DMS53 treated with DMSO at 0.1 percent for 48 hours (cell line): ENCODE measurements around the gene GNA14.
"Not testable (repeated sequence)": the region's sequence is repeated elsewhere in the genome, so short reads cannot be mapped to it uniquely, and the experiment has no call there.

Experiments
- DNase-seq: peaks from one replicate; lab custom pipeline; 2025; ENCODE audit not compliant: unreplicated experiment; lab: John Stamatoyannopoulos, UW

Gene GNA14

GRCh38 chr9:77497322-77498198 is 150.6 kb downstream of the GNA14 start:
- DNase-seq = no peak

DNA sequence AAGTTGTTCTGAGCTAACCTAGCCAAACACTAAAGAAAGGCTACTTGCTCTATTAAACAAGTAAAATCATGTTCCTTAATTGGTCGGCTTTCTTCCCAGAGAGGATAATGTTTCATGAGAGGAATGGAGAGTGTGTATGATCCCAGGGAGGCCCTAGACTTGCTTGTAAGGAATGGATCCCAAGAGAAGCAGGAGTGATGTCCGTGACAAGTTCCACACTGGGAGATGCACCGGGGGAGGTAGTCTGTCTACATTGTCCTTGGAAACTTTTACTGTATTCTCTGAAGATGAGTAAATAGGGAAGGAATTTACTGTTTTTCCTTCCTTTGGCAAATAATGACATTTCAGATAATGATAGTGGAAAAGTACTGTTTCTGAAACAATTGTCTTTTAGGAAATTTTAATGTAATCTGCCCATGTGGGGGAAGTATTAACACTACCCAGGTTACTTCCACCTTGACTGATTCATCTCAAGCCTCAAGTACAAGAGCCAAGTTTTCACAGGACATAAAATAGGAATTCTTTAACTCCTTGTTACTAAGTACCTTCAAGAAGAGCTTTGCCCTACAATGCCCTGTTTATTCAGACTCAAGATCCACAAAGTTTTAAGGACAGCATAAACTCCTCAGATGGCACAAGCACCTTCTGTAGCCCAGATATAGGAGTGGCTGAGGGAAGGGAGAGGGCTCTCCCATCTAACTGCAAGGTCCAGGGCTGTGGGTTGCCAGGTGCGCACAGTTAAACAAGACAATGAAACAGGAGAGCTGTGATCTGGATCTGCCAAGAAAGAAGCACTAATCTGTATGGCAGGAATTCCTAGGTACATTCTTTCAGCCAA is 152.1 kb downstream of the GNA14 start:
- no peak for DNase-seq

GRCh38 chr9:77490279-77490678 is 157.8 kb downstream of the GNA14 start:
- DNase-seq = not testable (repeated sequence)

DNA sequence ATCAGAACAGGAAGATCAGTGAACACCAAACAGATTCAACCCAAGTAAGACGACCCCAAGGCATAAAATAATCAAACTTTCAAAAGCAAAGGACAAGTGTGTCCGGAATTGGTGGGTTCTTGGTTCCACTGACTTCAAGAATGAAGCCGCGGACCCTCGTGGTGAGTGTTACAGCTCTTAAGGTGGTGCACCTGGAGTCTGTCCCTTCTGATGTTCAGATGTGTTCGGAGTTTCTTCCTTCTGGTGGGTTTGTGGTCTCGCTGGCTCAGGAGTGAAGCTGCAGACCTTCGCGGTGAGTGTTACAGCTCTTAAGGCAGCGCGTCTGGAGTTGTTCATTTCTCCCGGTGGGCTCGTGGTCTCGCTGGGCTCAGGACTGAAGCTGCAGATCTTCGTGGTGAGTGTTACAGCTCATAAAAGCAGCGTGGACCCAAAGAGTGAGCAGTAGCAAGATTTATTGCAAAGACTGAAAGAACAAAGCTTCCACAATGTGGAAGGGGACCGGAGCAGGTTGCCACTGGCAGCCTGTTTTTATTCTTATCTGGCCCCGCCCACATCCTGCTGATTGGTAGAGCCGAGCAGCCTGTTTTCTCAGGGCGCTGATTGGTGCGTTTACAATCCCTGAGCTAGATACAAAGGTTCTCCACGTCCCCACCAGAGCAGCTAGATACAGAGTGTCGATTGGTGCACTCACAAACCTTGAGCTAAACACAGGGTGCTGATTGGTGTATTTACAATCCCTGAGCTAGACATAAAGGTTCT is 158.5 kb downstream of the GNA14 start:
- not testable (repeated sequence) for DNase-seq

DNA sequence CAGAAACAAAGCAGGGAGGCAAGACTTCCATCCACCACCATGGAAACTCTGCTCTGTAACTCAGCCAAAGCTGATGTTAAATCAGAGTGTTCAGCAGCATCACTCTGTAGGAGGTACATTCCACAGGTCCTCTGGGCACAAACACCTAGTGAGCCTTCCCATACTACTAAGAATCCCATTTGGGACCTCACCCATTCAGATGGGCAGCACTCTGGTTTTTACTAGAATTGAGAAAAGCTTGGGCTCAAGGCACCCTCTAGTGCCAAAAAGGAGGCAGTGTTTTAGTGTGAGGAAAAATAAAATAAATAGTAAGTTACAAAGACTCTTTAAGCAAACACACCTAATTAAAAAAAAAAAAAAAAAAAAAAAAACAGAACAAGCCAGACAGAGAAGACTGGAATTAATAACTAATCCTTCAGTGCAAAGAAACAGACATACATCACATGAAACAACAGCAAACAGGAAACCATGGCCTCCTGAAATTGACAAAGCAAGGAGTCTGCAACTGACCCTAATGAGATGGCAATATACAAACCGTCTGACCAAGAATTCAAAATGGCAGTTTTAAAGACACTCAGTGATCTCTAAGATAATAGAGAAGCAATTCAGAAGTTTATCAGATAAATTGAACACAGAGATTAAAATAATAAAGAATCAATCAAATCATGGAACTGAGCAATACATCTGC is 159.5 kb downstream of the GNA14 start:
- peak; percentile 9 for DNase-seq

- DNase-seq = no peak
Observed at GRCh38 chr9:77486968-77487367, 161.2 kb downstream of the GNA14 start.

DNA sequence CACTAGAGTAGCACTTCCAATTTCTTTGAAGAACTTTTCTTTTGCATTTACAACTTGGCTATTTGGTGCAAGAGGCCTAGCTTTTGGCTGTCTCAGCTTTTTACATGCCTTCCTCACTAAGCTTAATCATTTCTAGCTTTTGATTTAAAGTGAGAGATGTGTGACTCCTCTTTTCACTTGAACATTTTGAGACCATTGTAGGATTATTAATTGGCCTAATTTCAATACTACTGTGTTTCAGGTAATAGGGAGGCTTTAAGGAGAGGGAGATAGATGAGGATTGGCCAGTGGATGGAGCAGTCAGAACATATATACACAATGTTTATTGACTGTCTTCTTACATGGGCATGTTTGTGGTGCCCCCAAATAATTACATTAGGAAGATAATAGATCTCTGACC is 161.7 kb downstream of the GNA14 start:
- no peak for DNase-seq

DNA sequence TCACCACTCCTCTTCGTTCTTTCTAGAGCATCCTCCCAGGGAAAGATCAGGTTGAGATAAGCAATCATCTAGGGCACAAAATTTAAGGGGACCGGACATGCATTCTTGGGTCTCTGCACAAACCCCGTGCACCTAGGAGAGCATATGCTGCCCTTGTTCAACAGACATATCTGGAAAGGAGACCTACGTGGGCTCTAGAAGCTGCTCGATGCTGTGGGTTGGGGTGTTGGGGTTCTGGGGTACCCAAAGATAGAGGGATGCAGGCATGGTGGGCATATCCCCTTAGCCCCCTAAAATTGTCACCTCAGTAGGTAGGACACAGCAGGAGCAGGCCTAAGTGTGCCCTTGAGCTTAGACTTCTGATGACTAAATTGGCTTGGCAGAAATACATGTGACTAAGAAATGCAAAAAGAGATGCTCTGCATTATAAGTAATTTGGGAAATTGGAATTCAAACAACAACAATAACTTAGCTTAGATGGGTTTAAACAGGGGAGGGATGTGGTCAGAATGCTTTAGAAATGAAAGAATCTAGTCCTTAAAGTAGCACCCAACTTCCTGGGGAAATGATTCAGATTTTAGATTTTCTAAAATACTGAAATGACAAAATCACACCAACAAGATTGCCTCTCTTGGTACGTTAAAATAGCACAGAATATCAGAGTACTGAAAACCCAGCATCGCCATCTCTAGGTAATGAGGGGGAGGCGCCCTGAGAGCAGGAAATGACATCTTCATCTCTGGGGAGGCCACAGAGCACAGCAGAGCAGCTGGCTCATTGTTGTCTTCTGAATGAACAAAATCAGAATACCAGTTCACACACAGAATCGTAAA is 172.3 kb downstream of the GNA14 start:
- DNase-seq = peak; percentile 7

DNA sequence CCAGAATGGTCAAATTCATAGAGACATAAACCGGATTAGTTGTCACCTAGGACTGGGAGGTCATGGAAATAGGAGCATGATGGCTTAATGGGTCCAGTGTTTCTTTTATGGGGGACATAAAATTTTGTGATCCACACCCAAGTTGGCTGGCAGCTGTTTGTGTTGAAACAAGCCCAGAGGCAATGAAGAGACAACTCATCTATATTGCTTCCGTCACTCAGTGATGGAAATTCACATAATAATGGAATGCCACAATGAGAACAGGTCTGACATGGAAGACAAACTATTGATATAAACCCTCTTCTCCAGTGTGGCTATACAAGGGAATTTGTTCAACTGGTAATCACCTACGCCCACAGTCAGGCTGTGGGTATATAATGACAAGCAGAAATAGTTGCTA is 173.2 kb downstream of the GNA14 start:
- DNase-seq = no peak

DNA sequence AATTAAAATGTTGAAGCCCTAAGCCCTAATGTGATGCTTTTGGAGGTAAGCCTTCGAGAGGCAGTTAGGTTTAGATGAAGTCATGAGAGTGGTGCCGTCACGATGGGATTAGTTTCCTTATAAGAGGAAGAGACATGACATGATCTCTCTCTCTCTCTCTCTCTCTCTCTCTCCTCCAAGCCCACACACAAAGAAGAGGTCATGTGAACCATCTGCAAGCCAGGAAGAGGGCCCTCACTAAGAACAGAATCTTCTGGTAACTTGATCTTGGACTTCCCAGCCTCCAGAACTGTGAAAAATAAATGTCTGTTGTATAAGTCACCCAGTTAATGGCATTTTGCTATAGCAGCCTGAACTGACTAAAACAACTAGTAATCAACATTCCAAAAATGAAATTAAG is 175.5 kb downstream of the GNA14 start:
- no peak for DNase-seq

DNA sequence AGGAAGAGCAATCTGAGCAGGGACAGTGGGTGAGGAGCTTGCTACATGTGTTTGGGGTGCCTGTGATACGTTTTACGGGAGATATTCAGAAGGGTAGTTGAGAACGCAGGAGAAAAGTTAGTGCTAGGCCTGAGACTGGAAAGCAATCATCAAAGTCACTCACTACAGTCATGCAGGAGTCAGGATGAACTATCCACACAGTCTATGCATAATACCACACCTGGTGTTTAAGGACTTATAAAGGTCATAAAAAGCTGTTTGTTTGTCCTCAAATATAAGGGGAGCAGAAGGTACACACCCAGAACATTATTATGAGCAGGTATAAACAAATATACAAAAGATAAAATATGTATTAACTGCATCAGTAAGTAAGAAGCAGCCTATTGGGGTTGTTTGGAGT is 176.6 kb downstream of the GNA14 start:
- no peak for DNase-seq

DNA sequence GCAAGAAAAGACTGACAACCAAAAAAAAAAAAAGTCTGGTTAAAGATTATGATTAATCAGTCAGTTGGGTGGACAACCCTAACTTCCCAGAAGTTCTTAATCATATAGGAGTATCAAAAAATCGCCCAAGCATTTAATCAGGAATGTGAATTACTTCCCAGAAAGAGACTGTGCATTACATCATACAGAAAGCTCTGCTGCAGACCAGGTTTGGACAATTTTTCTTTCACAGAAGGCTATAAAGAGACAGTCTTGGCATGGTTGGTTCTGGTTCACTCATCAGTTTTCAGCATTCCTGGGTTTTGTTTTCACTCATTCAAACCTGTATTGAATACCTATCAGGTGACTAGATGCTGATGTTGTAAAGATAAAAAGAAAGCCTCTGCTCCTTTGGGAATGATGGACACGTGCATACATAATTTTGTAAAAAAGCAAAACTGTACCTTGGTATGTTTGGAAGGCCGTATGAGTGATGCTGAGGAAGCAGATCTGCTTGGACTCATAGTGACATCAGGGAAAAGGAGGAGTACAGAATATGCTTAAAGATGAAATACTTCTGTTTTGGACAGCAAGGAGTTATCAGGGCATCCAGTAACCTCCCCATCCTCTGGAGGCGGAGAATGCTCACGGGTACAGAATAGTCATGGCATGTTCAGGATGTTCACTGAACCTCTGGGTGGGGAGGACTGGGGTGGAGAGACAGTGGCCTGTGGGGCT is 178.4 kb downstream of the GNA14 start:
- no peak for DNase-seq

GRCh38 chr9:77464661-77465060 is 183.5 kb downstream of the GNA14 start:
- no peak for DNase-seq

- DNase-seq = no peak
Observed at GRCh38 chr9:77463151-77463550, 185.0 kb downstream of the GNA14 start.

- DNase-seq = no peak
Observed at GRCh38 chr9:77462066-77462465, 186.1 kb downstream of the GNA14 start.

GRCh38 chr9:77460938-77461337 is 187.2 kb downstream of the GNA14 start:
- DNase-seq = no peak

GRCh38 chr9:77457916-77458592 is 190.1 kb downstream of the GNA14 start:
- peak; percentile 59 for DNase-seq

DNA sequence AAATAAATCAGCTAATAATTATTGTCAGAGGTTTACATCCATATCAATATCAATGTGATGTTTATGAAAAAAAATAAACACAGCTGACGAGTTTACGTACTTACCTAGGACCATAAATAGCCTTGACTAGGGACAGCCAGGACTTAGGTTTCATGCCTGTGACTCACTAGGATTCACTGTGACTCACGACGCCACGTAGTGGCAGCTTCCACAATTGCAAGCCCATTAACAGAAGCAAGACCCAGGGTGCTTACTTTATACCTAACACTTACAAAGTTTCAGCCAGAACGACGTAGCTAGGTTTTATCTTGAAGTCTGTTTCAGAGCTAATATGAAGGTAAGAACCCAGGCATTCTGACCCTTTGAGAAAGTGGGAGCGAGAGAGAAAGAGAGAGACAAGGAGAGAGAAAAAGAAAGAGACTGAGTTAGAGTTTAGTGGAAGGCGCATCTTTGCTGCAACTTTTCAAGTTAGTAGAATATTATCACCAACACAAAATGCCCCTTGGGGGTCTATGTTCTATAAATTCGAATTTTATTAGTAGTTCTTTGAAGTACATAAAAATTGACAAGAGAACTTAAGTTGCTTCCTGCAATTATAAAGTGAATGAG is 191.2 kb downstream of the GNA14 start:
- peak; percentile 68 for DNase-seq
